Calu3 (cell line): ENCODE measurements around the gene AP3B1. TPM values are rescaled to one million over a fixed set of nuclear protein-coding genes. Genes with fewer than 3 reads are reported as not detected.

Experiments
- BruUV-seq: library from RNA; stranded (reverse); fragments of 400-500 nt; replicated peaks from 2 replicates; lab custom pipeline; 2021; lab: Mats Ljungman, UMichigan
- CTCF ChIA-PET: fragments of 300-600 bp; sonication (Branson Sonifier 250); formaldehyde crosslinking; loops from one replicate; lab custom pipeline; 2022; ENCODE audit warnings: antibody characterized with exemption; lab: Charles Lee
- DNase-seq: peaks from one replicate; pipeline ENCODE4 v3.0.0; 2022
- H3K27ac Mint-ChIP-seq: one replicate; pipeline ENCODE4 v1.8.0; 2022; ENCODE audit warnings: mixed read lengths; ENCODE audit not compliant: unreplicated experiment
- H3K27me3 Mint-ChIP-seq: one replicate; pipeline ENCODE4 v1.8.0; 2022; ENCODE audit warnings: mixed read lengths; ENCODE audit not compliant: unreplicated experiment
- H3K36me3 Mint-ChIP-seq: one replicate; pipeline ENCODE4 v1.8.0; 2022; ENCODE audit warnings: mild to moderate bottlenecking, moderate library complexity, mixed read lengths; ENCODE audit not compliant: insufficient read depth, unreplicated experiment
- H3K4me1 Mint-ChIP-seq: one replicate; pipeline ENCODE4 v1.8.0; 2022; ENCODE audit warnings: mild to moderate bottlenecking, low read depth, mixed read lengths; ENCODE audit not compliant: unreplicated experiment
- H3K4me3 Mint-ChIP-seq: one replicate; pipeline ENCODE4 v1.8.0; 2022; ENCODE audit warnings: mild to moderate bottlenecking, low read depth, moderate library complexity, mixed read lengths; ENCODE audit not compliant: unreplicated experiment
- H3K9me3 Mint-ChIP-seq: one replicate; pipeline ENCODE4 v1.8.0; 2022; ENCODE audit warnings: low read depth, mixed read lengths; ENCODE audit not compliant: unreplicated experiment
- intact Hi-C: fragments of 100-400 bp; cut with micrococcal nuclease; formaldehyde crosslinking; loops from one replicate; pipeline ENCODE4 v1.10.0; 2022; ENCODE audit not compliant: unreplicated experiment
- total RNA-seq: library from RNA; stranded (reverse); gene quantifications from 2 replicates; pipeline ENCODE4 v1.2.3, GENCODE V29; 2022
- TF ChIP-seq, protein P1 (sequence below): fragments of 200-600 bp; IDR thresholded peaks from one replicate; pipeline ENCODE4 v1.8.0; 2022; ENCODE audit warnings: antibody characterized with exemption; ENCODE audit not compliant: unreplicated experiment

AP3B1 gene
- total RNA-seq, 1 experiment from 2014 or later: 66.9 TPM

DNA sequence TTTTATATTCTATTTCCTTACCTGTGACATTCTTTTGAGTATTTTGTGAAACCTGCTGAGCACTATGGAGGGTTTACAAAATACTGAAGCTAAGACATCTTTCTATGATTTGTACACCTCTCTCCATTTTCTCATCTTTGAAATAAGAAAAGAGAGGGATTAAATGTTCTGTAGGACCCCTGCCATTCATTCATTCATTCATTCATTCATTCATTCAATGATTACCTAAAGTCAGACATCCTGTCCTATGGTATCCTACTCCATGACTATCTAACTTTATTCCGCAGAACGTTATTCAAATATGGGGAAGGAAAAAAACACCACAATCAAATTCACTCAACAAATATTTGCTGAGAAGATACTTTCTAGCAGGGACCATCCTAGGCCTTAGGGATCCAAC, 51.4 kb downstream of the AP3B1 start:
- intact Hi-C loops: no loop called here
- H3K36me3 Mint-ChIP-seq: peaks cover 6% of the 10 kb centered on the region
- H3K4me3 Mint-ChIP-seq: no peak overlapping the region
- TF ChIP-seq, protein P1, sequence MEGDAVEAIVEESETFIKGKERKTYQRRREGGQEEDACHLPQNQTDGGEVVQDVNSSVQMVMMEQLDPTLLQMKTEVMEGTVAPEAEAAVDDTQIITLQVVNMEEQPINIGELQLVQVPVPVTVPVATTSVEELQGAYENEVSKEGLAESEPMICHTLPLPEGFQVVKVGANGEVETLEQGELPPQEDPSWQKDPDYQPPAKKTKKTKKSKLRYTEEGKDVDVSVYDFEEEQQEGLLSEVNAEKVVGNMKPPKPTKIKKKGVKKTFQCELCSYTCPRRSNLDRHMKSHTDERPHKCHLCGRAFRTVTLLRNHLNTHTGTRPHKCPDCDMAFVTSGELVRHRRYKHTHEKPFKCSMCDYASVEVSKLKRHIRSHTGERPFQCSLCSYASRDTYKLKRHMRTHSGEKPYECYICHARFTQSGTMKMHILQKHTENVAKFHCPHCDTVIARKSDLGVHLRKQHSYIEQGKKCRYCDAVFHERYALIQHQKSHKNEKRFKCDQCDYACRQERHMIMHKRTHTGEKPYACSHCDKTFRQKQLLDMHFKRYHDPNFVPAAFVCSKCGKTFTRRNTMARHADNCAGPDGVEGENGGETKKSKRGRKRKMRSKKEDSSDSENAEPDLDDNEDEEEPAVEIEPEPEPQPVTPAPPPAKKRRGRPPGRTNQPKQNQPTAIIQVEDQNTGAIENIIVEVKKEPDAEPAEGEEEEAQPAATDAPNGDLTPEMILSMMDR: no peak
- no TSS peak for BruUV-seq
- no peak overlapping the region for H3K27ac Mint-ChIP-seq
- CTCF ChIA-PET: no interaction called here
- no peaks in the 10 kb centered on the region for H3K9me3 Mint-ChIP-seq
- H3K27me3 Mint-ChIP-seq: no peaks in the 10 kb centered on the region
- no peak for DNase-seq
- H3K4me1 Mint-ChIP-seq: peaks cover 10% of the 10 kb centered on the region

GRCh38 chr5:78242001-78242400, 52.5 kb downstream of the AP3B1 start:
- intact Hi-C loops: no loop called here
- TF ChIP-seq, protein P1: no peak
- BruUV-seq: no TSS peak
- Mint-ChIP-seq H3K27me3 (no peaks in the 10 kb centered on the region), H3K4me3 (no peak overlapping the region), H3K9me3 (no peaks in the 10 kb centered on the region), H3K4me1 (peaks cover 10% of the 10 kb centered on the region), H3K36me3 (peaks cover 6% of the 10 kb centered on the region), H3K27ac (no peak overlapping the region)
- CTCF ChIA-PET: no interaction called here
- no peak for DNase-seq

DNA sequence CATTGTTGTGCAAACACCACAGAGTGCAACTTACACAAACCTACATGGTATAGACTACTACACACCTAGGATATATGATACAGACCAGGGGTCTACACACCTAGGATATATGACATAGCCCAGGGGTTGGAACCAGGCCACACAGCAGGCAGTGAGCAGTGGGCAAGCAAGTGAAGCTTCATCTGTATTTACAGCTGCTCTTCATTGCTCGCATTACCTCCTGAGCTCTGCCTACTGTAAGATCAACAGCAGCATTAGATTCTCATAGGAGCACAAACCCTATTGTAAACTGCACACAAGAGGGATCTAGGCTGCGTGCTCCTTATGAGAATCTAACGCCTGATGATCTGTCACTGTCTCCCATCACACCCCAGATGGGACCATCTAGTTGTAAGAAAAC, 56.6 kb downstream of the AP3B1 start:
- Mint-ChIP-seq H3K36me3 (peaks cover 6% of the 10 kb centered on the region), H3K27me3 (no peaks in the 10 kb centered on the region), H3K9me3 (no peaks in the 10 kb centered on the region), H3K27ac (no peak overlapping the region), H3K4me3 (no peak overlapping the region), H3K4me1 (no peaks in the 10 kb centered on the region)
- TF ChIP-seq, protein P1: no peak
- no TSS peak for BruUV-seq
- no peak for DNase-seq
- CTCF ChIA-PET: no interaction called here
- intact Hi-C loops: no loop called here

DNA sequence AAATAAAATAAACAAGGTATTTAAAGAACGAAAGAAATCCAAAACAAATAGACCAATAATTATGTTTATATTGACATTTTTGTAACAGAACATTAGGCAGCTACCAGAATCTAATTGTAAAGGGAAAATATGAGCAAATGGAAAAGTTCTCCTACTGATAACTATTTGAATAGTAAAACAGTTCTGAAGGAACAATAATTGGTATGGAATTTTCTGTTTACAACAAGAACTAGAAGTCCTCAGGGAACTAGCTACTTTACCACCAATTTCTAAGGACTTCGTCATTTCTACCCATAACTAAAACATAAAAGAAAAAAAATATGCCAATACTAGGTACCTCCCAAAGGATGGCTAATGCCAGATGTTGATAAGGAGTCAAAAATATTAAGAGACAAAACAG, 58.5 kb downstream of the AP3B1 start:
- H3K4me3 Mint-ChIP-seq: no peak overlapping the region
- H3K4me1 Mint-ChIP-seq: no peaks in the 10 kb centered on the region
- no TSS peak for BruUV-seq
- DNase-seq: no peak
- no peaks in the 10 kb centered on the region for H3K9me3 Mint-ChIP-seq
- H3K36me3 Mint-ChIP-seq: peaks cover 6% of the 10 kb centered on the region
- H3K27me3 Mint-ChIP-seq: no peaks in the 10 kb centered on the region
- CTCF ChIA-PET: interaction anchor here (0.8 kb wide), 1 partner anchor 20 kb away, joined by 3 read pairs; no protein-coding TSS in a partner anchor
- intact Hi-C loops: no loop called here
- no peak overlapping the region for H3K27ac Mint-ChIP-seq
- TF ChIP-seq, protein P1: no peak
